GM10847 (cell line): ENCODE data around the gene GATA5.

Experiments used
- POLR2A ChIP-seq: IDR thresholded peaks from 2 replicates; pipeline ENCODE4 v1.6.1; 2011; ENCODE audit not compliant: insufficient read length; ENCODE audit errors: extremely low read depth

The GATA5 gene, protein sequence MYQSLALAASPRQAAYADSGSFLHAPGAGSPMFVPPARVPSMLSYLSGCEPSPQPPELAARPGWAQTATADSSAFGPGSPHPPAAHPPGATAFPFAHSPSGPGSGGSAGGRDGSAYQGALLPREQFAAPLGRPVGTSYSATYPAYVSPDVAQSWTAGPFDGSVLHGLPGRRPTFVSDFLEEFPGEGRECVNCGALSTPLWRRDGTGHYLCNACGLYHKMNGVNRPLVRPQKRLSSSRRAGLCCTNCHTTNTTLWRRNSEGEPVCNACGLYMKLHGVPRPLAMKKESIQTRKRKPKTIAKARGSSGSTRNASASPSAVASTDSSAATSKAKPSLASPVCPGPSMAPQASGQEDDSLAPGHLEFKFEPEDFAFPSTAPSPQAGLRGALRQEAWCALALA

DNA sequence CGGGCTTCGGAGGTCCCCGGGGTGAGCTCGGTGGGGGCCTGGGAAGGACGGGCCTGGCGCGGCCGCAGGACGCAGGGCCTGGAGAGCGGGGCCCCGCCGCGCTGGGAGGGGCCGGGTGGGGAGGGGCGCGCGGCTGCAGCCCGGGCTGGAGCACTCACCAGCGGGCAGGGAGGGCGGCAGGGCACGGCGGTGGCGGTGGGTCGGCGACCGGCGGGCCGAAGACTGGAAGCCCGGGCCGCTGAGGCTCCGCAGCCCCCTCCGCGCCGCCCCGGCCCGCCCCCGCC, at the start of gene GATA5:
Gene GATA5 (minus strand): TSS at position 224 of the 284 bp plus-strand sequence. CDS start 474 bp downstream, outside the sequence.
- no peak for TF ChIP-seq POLR2A

DNA sequence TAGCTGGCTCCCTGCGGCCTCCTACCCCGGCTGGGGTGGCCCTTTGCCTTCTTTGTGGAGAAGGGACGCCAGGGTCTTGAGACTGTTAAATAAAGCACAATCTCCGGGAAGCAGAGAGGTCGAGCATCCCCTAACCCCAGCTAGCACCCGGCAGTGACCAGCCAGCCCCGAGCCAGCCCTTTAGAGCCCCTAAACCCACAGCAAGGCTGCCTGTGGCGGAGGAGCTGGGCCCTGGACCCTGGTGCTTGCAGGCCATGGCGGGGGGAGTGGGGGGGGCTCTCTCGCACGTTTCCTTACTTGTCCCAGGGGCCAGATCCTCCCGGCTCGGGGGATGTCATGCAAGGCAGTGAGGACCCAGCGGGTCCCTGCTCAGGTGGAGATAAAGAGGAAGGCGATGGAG, 49.2 kb upstream of the GATA5 start:
- no peak for TF ChIP-seq POLR2A

DNA sequence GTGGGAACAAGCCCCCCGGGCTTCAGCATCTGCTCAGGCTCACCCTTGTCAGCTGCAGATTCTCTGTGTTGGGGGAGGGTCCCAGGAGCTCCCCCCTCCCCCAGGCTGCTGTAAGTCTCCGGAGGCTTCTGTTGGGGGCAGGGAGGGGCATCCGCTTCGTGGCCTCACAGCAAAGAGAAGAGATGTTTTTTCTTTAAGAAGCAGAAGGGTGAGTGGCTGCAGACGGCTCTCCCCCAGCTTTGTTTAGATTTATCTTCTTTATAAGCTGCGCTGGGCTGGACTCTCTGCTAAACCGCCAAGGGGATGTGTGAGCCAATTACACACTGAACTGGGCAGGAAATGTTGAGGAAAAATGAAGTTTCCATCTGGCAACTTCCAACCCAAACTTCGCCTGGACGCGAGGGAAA, 48.7 kb upstream of the GATA5 start:
- TF ChIP-seq POLR2A: no peak

DNA sequence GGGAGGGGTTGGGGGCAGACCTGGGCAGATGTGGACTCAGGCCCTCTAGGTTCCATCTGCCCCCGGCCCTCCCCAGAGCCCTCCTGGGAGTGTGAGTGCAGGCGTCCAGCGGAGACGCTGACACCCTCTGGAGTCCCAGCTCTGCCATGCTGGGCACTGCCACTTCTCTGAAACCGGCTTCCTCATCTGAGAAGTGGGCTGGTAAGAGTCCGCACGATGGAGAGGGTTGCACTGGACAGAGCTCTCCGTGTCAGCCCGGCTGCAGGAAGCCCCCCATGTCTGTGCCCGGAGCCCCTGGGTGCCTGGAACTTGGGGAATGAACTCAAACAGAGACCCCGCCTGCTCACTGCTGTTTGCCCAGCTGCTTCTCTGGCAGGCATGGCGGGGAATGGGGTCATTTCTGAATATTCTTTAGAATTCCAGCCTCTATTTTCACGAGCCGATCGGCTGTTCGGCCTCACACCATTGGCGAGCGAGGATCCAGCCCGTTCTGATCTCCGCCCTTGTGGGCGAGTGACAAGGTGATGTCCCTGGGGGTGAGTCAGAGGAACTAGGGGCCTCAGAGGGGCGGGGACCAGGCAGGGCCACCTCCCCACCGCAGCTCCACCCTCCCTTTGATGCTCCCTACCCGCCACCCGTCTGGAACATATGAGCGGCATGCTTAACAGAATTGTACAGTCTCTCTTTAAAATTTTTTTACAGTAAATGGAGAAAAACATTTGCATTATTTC, 47.8 kb upstream of the GATA5 start:
- TF ChIP-seq POLR2A: no peak

DNA sequence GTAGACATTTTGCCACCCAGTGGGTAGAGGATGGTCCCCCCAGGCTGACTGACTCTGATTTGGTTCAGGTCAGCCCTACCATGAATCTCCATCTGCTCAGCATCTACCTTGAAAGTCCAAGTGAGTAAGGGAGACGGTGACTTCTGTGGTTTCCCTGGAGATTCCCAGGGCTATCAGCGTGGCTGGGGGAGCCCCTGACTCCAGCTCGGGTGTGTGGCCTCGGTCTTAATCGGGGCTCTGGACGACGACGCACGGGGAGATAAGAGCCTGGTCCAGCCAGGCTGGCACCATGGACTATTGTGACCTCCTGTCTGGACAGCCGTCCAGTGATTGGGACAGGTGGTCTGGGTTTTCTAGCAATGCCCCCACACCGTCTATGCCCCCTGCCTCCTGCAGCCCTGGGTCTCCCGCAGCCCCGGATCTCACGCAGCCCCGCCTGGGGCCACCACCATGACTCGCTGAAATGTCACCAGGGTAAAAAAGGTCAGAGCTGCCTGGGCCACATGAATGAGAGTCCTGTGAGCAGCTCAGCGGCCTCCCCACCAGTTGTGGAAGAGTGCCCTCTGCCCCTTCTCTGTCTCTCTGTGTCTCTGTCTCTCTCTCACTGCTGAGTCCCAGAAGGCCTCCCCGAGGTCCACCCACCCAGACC, 47.1 kb upstream of the GATA5 start:
- TF ChIP-seq POLR2A: no peak

DNA sequence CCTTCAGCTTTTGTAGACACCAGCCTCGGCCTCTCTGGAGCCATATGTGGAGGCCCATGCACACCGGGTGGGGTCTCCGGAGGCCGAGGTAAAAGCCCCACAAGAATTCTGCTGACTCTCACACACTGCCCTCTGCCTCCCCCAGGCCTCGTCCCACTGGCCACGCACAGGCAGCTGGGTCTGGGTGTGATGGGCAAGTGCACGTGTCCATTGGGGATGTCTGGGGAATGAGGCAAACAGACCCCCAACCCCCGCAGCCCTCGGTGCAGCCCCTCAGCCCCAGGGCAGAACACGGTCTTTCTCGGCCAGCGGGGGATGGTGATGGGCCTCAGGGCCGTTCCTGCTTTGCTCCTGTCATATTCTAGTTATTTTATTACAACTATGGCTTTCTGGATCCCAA, 44.0 kb upstream of the GATA5 start:
- no peak for TF ChIP-seq POLR2A

DNA sequence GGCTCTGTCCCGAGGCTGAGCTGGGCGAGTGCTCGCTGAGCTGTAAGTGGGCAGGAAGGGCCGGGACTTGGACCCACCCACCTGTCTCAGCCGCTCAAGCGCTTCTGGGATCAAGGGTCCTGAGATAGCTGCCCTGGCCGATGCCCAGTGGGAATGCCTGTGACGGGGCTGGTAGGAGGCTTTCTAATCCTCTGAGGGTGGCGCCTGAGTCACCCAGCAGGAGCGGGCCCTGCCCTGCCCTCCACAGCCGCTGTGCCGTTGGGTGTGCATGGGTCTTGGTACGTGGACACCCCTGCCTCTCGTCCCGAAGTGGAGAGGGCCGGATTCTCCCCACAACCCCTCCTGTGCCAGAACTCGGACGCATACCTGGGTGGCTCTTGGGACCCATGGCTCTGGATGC, 43.1 kb upstream of the GATA5 start:
- TF ChIP-seq POLR2A: no peak

DNA sequence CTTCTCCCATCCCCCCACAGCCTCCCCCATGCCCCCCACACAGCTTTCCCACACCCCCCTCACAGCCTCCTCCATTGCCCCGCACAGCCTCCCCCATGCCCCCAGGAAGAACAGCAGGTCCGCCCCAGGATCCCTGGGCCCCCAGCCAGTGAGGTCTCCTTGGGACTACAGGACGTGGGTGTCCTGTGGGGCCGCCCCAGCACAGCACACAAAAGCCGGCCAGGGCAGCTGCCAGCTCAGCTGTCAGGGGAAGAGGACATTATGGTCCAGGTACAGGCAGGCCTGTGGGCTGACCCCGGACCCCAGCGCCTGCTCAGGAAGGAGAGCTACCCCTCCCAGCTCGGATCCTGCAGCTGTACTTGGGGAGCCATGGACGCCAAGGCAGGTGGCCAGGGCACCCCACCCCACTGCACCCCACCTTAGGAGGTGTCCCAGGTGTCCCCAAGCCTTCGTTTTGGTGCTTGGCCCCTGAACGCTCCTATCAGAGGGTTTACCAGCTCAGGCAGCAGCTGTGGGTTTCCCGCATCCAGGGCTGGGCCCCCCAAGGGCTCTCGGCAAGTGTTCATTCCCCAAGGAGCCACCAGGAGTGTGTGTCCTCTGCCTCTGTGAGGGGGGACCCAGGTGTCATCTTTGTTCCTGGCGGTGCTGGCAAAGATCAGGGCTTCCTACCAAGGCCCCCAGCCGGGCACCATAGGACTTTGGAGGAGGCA, 42.3 kb upstream of the GATA5 start:
- TF ChIP-seq POLR2A: no peak

DNA sequence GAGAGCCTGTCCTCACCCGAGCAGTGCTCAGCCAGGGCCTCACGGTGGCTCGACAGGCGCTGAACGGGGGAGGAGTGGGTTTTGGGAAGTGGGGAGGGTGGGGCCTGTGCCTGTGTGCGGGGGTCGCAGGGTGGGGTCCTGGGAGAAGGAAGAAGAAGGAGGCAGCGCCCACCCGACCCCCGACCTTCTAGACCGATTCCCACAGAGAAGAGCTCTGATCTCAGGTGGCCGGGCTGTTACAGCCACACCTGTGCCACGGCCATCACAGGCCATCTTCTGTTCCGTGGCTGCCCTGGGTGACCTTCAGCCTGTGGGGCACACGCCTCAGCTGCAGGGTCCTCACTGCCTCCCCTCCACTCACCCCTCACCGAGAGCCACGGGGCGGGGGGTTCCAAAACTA, 41.4 kb upstream of the GATA5 start:
- TF ChIP-seq POLR2A: no peak

DNA sequence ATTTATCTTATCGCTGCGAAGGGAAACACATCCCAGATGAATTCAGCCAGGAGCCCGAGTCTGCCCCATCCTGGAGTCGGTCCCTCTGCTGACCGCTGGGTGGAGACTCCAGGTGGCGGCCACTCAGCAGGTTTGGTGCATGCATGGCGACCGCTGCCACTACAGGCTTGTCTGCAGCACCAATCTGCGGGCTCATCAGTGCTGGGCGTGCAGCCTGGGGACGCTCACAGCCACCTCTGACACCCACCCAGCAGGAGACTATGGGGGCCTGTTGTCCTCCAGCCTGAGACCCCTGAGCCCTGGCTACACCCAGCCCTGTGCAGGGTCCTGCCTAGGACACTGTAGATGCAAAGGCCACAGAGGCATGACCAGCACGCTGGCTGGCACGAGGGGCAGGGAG, 40.5 kb upstream of the GATA5 start:
- TF ChIP-seq POLR2A: no peak

DNA sequence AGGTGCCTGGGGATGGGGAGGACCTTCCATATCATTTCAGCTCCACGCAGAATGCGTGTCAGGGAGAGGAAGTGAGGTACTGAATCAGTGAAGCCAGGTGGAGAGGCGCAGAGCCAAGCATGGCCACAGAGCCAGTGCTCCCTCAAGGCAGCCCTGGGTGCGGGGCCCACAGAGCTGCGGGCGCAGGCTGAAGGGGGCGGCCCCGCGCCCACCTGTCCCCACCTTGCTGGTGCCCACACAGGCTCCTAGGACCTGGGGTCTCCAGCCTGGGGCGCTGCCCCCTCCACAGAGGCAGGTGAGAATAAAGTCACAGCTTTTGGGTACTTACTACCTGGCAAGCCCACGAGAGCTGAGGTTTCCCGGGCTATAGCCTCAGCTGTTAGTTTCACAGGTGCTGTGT, 40.0 kb upstream of the GATA5 start:
- no peak for TF ChIP-seq POLR2A

DNA sequence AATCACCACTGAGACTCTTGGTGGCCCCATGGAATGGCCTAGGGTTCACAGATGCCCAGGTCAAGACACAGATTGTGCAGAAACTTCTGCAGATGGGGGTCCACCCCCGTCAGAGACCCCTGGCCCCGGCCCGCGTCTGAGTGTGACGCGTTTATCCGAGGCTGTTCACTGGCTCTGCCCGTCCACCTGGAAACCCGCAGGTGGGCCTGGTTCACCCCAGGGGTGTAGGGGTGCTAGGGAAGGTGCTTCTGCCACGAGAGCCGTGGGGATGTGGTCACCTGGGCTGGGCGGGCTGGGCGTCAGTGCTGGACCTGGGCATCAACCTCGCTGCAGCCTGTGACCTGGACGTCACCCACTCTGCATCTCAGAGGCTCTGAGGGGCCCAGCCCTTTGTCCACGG, 39.5 kb upstream of the GATA5 start:
- TF ChIP-seq POLR2A: no peak

DNA sequence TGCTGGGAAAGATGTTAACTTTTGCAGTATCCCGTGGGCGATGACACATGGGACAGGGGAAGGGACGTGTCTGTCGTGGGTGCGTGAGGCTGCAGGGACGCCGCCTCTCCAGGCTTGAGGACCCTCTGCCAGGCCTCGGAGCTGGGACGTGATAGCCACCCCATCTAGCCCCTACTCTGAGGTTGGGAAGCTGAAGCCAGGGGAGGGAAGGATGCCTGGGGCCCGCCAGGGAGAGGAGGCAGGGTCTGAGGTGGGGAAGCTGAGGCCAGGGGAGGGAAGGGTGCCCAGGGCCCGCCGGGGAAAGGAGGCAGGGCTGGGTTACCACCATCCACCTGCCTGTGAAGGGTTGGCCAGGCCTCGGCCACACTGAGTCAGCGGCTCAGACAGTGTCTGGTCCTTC, 38.2 kb upstream of the GATA5 start:
- TF ChIP-seq POLR2A: no peak

DNA sequence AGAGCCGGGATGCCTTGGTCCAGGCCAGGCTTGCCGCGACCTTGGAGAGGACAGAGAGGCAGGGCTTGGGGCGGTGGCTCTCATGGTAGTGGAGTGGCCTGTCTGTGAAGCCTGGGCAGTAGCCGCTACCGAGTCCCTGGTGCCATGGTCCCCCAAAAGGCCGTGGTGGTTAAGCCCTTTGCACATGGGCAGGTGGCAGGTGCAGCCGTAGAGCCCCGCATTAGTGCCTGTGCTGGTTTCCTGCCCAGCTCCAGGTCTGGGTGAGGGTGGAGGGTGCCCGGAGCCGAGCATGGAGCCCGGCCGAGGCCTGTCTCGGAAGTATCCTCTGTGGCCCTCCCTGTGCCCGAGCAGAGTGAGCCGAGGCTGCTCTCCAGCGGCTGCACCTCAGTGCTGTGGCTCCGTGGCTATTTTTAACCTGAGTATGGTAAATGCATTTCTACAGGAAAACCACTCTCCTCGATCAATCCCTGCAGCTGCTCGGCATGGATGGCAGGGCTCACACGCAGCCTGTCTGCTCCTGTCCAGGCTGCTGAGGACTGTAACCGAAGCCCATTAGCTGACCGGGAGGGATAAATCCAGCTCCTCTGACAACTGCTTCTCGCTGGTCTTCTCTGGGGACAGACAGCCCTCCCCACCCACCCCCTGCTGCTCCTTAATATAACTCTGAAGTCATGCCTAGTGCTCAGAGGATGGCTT, 36.3 kb upstream of the GATA5 start:
- no peak for TF ChIP-seq POLR2A

DNA sequence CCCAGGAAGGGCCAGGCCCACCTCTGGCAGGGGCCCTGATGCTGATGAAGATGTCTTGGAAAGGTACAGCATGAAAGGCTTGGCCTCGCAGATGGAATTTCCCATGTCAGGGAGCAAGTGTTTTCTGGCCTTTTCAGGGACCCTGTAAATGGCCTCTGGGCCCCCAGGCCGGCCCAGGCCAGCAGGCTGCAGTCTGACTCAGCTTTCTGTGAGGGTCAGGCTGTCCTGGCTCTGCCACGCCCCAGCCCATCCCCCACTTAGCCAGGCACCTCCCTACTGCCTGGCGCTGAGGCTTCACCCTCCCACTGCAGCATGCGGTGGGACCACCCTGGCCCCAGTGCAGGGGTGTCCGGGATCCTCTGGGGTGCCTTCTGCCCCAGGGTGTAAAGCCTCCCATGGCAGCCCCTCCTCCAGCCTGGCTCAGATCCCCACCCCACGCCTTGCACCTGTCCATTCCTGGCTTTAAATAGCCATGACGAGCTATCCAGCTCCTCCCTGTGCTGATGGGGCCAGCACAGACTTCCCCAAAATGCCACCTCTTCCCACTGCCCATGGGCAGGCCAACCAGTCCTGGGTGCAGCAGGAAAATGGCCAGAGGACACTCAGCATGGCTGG, 35.6 kb upstream of the GATA5 start:
- no peak for TF ChIP-seq POLR2A
